Aorta (tissue), 5 donors: ENCODE results near the gene KCNMA1. TPM values are rescaled to one million over a fixed set of nuclear protein-coding genes. Genes with fewer than 3 reads are reported as not detected.

ENCODE experiments used
- ATAC-seq: fragments of 200-7000 bp; cut with Tn5 transposase; one replicate; pipeline ENCODE4 v1.9.1; 2022; ENCODE audit warnings: moderate library complexity; ENCODE audit not compliant: low FRiP score
- DNase-seq, 2 donors: peaks; one replicate each; pipeline ENCODE4 v3.0.0-alpha.2; 2020
- H3K27ac ChIP-seq, 2 donors: one replicate each; pipeline ENCODE4 v1.5.1; 2013; ENCODE audit warnings: low read length in 2 of 2, mild to moderate bottlenecking in 2 of 2, moderate library complexity in 2 of 2, control low read depth in 1 of 2, inconsistent platforms in 1 of 2, low read depth in 1 of 2
- H3K27me3 ChIP-seq, 2 donors: one replicate each; pipeline ENCODE4 v1.6.1; 2013; ENCODE audit warnings: control low read depth in 1 of 2, low read length in 1 of 2, mild to moderate bottlenecking in 1 of 2, moderate library complexity in 1 of 2; ENCODE audit not compliant: insufficient read depth in 2 of 2, control insufficient read depth in 1 of 2
- H3K36me3 ChIP-seq, 2 donors: one replicate each; pipeline ENCODE4 v1.6.1; 2013; ENCODE audit warnings: control low read depth in 1 of 2, low read length in 1 of 2, mild to moderate bottlenecking in 1 of 2; ENCODE audit not compliant: insufficient read depth in 2 of 2, control insufficient read depth in 1 of 2
- H3K4me1 ChIP-seq, 2 donors: one replicate each; pipeline ENCODE4 v1.6.1; 2013; ENCODE audit warnings: low read length in 2 of 2, control low read depth in 1 of 2, mild to moderate bottlenecking in 1 of 2, moderate library complexity in 1 of 2; ENCODE audit not compliant: insufficient read depth in 2 of 2, control insufficient read depth in 1 of 2
- H3K4me3 ChIP-seq, 2 donors: one replicate each; pipeline ENCODE4 v1.5.1; 2013; ENCODE audit warnings: low read length in 2 of 2, control low read depth in 1 of 2, mild to moderate bottlenecking in 1 of 2
- H3K9me3 ChIP-seq: one replicate; pipeline ENCODE4 v1.6.1; 2013; ENCODE audit warnings: mild to moderate bottlenecking, low read length; ENCODE audit not compliant: control insufficient read depth
- WGBS, 2 donors: extraction: QIAGEN DNeasy Blood & Tissue Kit; methylation state at CpG; one replicate each; pipeline ENCODE4 v1.1.7; 2013; 5-methylcytosine and 5-hydroxymethylcytosine counted together
- intact Hi-C, 2 donors: fragments of 100-400 bp; cut with DNase I; formaldehyde crosslinking; loops; one replicate each; pipeline versions ENCODE4 v1.14.2 to v1.15.0; 2022
- polyA plus RNA-seq, 2 donors: library from polyadenylated mRNA; stranded (reverse); fragments of 200-250 nt; gene quantifications; one replicate each; pipeline ENCODE4 v1.2.3, GENCODE V29; 2013
- total RNA-seq, 2 donors: library from RNA; stranded (reverse); fragmentation: NEBNext Ultra II Directional; extraction: Animal tissue kit (Norgen Biotek cat#: 25700); gene quantifications; one replicate each; pipeline ENCODE4 v1.2.1, GENCODE V29; 2021
- donor health status: healthy with polysubstance abuse.
- donor health status: Bipolar disorder and iron deficiency.
- donor health status: DM: no; HTN: no; CAD: no.
- donor health status: DM: no; HTN: no; CAD: no.
- donor health status: DM: yes; HTN: yes; CAD: no.

The KCNMA1 gene
- total and polyA plus RNA-seq, 4 donors, result 36.8 to 163 (median 125) TPM

DNA sequence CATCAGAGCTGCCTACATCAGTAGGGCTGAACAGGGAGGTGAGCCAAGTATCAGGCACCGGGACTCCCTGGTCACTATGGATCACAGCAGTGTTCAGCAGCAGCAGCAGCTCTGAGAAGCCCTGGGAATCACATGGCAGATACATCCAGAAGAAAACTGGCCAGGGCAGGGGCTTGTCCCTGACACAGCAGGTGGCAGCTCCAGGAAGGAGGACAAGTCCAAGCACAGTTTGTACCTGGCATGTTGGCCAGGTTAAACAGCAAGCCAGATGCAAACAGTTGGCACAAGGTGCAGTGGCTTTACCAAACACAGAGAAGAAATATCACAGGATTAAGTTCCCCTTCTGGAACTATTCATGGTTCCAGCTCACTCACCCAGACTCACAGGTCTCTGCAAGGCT lies 139.4 kb downstream of the KCNMA1 start:
- H3K27me3 ChIP-seq, result no peaks in the 10 kb centered on the region
- H3K36me3 ChIP-seq, result no peaks in the 10 kb centered on the region
- H3K4me3 ChIP-seq, result no peak overlapping the region
- 9 to 14% methylated on average over 1 of the region's 1 CpG for WGBS, 2 donors
- peaks cover 0 to 6% of the 10 kb centered on the region in 2 donors for H3K4me1 ChIP-seq
- ATAC-seq (no peak), DNase-seq (no peak)
- H3K27ac ChIP-seq, result peak overlapping the region in 1 of 2 donors; percentile 45
- intact Hi-C loops, result loop anchor here in 1 of 2 donors (10.0 kb wide), 1 partner anchor 323 kb away; no protein-coding TSS in a partner anchor
- no peaks in the 10 kb centered on the region for H3K9me3 ChIP-seq

DNA sequence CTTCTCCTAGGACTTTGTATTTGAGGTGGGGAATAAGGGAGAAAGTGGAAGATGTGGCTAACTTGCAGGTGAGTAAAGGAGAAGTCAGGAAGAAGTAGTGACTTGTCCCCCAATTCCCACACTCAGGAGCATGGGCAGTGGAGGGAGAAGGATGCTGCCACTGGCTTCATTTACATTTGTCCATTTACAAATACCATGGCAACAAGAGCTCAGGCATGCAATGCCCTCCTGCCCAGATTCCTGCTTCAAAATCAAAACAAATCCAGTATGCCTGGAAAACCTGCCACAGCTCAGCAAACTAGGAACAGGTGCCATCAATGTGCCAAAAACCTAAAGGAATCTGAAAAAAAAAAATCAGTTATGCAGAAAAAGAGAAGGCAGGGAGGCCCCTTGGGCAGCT lies 139.9 kb downstream of the KCNMA1 start:
- intact Hi-C loops, result loop anchor here in 1 of 2 donors (10.0 kb wide), 1 partner anchor 323 kb away; no protein-coding TSS in a partner anchor
- H3K4me1 ChIP-seq, result peaks cover 0 to 6% of the 10 kb centered on the region in 2 donors
- ATAC-seq (no peak), DNase-seq (no peak)
- no peak overlapping the region for H3K4me3 ChIP-seq
- H3K27me3 ChIP-seq, result no peaks in the 10 kb centered on the region
- peak overlapping the region in 1 of 2 donors; percentile 45 for H3K27ac ChIP-seq
- H3K36me3 ChIP-seq, result no peaks in the 10 kb centered on the region
- H3K9me3 ChIP-seq, result no peaks in the 10 kb centered on the region

DNA sequence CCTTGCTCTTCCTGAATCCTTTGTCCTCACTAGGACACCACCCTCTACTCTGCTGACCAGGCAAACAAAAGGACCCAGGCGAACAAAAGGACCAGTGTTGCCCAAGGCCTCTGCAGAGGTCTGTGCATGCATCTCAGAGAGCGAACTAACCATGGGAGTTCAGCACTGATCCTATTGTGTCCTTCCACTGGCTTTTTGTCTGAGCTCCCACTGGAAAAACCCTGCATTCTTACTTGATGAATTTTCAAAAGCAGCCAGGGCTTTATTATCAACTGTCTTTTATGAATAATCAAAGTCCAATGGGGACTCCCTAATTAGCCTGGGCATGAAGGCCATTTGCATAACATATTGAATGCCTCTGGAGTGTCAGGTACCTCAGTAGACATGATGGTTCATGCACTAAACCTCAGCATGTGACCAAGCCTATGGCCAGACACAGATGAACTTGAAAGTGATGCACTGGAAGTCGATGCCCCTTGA lies 140.6 kb downstream of the KCNMA1 start:
- no peaks in the 10 kb centered on the region for H3K9me3 ChIP-seq
- peaks cover 0 to 6% of the 10 kb centered on the region in 2 donors for H3K4me1 ChIP-seq
- H3K36me3 ChIP-seq, result no peaks in the 10 kb centered on the region
- peak overlapping the region in 1 of 2 donors; percentile 8 for H3K27ac ChIP-seq
- intact Hi-C loops, result loop anchor here in 1 of 2 donors (10.0 kb wide), 1 partner anchor 322 kb away; no protein-coding TSS in a partner anchor
- 93 to 95% methylated on average over 3 of the region's 3 CpGs for WGBS, 2 donors
- ATAC-seq (no peak), DNase-seq (no peak)
- H3K4me3 ChIP-seq, result no peak overlapping the region
- no peaks in the 10 kb centered on the region for H3K27me3 ChIP-seq

DNA sequence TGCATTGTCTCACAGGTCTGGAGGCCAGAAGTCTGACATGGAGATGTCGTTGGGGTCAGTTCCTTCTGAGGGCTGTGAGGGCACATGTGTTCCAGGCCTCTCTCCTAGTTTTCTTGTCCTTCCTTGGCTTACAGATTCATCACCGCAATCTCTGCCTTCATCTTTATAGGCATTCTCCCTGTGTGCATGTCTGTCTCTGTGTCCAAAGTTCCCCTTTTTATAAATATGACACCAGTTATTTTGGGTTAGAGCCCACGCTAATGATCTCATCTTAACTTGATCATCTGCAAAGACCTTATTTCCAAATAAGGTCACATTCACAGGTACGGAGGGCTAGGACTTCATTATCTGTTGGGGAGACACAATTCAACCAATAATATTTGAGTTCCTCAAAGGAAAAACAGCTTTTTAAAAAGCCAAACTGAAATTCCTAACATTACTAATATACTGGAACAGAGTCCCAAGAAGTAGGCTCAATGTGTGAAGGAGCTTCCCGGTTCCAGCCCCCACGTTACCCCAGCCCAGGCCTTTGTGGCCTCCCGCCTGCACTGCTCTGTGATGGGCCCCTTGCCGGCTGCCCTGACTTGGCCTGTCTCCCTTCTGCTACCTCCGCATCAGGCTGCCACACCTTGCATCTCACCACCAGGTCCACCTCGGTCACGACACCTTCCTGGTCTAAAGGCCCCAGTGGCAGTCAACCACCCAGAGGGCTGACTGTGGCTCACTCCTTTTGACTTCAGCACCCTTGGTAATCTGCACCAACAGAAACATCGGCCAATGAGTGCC lies 142.7 kb downstream of the KCNMA1 start:
- Histone ChIP-seq H3K4me1 (peaks cover 0 to 6% of the 10 kb centered on the region in 2 donors), H3K27me3 (no peaks in the 10 kb centered on the region), H3K27ac (no peak overlapping the region), H3K36me3 (no peaks in the 10 kb centered on the region), H3K9me3 (no peaks in the 10 kb centered on the region), H3K4me3 (no peak overlapping the region)
- intact Hi-C loops, result loop anchor here (5.0 to 10.0 kb wide), 2 partner anchors 103 to 320 kb away; no protein-coding TSS in a partner anchor
- DNase-seq, result no peak
- WGBS, 2 donors, result 80 to 89% methylated on average over 12 of the region's 12 CpGs
- no peak for ATAC-seq

DNA sequence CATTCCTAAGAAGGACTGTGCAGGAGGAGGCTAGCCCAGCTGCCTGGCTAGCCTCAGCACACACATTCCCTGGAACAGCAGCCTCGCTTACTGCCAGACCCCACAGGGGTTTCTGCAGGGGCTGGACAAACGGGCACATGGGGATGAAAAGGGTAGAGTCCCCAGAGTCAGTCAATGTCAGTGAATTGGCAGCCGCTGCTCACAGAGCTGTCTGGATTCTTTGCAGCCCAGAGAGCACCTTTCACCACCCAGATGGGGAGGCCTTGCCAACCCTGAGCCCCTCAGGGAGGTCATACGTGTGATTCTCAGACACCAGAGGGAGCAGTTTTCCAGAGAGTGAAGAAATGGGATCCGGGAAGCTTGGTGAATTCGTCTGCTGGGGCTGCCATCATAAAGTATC lies 143.3 kb downstream of the KCNMA1 start:
- no peaks in the 10 kb centered on the region for H3K36me3 ChIP-seq
- no peak overlapping the region for H3K4me3 ChIP-seq
- intact Hi-C loops, result loop anchor here (5.0 to 10.0 kb wide), 2 partner anchors 102 to 320 kb away; no protein-coding TSS in a partner anchor
- DNase-seq, result no peak
- no peaks in the 10 kb centered on the region for H3K27me3 ChIP-seq
- 33 to 45% methylated on average over 6 of the region's 6 CpGs for WGBS, 2 donors
- H3K9me3 ChIP-seq, result no peaks in the 10 kb centered on the region
- no peak for ATAC-seq
- no peak overlapping the region for H3K27ac ChIP-seq
- H3K4me1 ChIP-seq, result peaks cover 0 to 6% of the 10 kb centered on the region in 2 donors

DNA sequence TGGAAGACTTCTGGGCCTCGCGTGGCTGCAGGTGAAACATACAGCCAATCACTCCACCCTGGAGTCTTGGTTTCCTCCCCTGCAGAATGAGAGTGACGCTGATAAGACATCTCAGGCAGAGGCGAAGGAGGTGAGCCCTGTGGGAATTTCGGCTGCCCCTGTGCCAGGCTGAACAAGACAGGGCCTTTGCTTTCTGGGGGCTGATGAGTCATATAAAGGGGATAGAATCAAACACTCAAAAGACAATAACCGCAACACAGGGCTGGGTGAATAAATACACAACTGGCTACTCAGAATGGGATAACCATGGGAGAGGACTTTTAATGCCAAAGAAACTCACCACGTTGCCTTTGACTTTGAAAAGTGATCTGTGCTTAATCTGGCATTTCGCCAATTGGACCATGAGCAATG lies 143.8 kb downstream of the KCNMA1 start:
- no peak for DNase-seq
- ATAC-seq, result no peak
- peaks cover 0 to 6% of the 10 kb centered on the region in 2 donors for H3K4me1 ChIP-seq
- 75 to 76% methylated on average over 8 of the region's 8 CpGs for WGBS, 2 donors
- H3K36me3 ChIP-seq, result no peaks in the 10 kb centered on the region
- H3K27me3 ChIP-seq, result no peaks in the 10 kb centered on the region
- intact Hi-C loops, result loop anchor here (5.0 to 10.0 kb wide), 2 partner anchors 102 to 319 kb away; no protein-coding TSS in a partner anchor
- H3K4me3 ChIP-seq, result no peak overlapping the region
- no peaks in the 10 kb centered on the region for H3K9me3 ChIP-seq
- H3K27ac ChIP-seq, result no peak overlapping the region

DNA sequence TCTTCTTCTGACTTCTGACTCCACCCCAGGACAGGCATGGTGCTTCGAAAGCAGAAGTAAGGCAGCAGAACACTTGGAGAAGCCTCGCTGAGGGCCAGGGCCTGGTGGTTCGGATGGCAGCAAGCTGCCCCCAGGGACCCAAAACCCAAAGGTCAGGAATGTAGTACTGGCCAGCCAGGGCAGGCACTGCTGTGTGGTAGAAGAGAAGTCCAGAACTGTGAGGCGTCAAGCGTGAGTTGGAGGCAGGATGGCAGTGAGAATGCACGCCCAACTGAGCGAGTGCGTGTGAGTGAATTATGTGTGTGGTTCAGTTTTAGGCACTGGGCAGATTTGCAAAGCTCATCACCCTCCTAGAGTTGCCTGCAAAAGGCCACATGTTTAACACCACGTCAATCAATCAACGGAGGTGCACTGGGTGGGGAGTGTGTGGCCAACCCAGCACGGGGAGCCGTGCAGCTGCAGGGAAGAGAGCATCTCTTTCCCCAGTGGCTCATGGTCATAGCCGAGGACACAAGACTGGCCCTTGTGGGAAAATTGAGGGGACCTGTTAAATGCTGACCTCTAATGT lies 144.3 kb downstream of the KCNMA1 start:
- intact Hi-C loops, result loop anchor here (5.0 to 10.0 kb wide), 2 partner anchors 101 to 319 kb away; no protein-coding TSS in a partner anchor
- H3K27ac ChIP-seq, result no peak overlapping the region
- no peaks in the 10 kb centered on the region for H3K36me3 ChIP-seq
- no peaks in the 10 kb centered on the region for H3K27me3 ChIP-seq
- 79 to 83% methylated on average over 13 of the region's 13 CpGs for WGBS, 2 donors
- no peak for ATAC-seq
- no peak overlapping the region for H3K4me3 ChIP-seq
- no peak for DNase-seq
- H3K9me3 ChIP-seq, result no peaks in the 10 kb centered on the region
- H3K4me1 ChIP-seq, result peaks cover 0 to 5% of the 10 kb centered on the region in 2 donors

DNA sequence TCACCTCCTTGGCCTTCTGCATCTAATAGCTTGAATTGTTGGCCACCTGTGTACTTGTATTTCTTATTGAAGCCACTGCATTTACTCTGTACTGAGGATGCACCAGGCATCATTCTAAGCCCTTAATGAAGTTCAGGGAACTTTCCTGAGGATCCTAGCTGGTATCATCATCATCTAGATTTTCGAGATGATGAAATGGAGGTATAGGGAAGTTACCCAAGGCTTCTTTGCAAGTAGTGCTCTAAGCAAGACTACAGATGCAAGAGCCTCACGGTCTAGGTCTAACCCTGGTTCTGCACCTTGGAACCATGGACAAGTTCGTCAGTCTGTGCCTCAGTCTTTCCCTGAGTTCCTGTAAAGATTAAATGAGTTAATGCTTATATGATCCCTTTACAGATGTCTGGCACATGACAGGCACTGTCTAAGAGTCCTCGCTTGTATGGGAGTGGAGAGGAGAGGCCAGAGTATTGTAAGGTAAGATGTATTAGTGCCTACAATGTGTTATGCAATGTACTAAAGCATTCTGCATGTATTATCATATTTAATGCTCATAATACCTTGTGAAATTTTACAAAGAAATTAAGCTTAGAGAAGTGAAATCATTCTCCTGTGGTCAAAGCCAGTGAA lies 145.1 kb downstream of the KCNMA1 start:
- WGBS, 2 donors, result 85 to 90% methylated on average over 4 of the region's 4 CpGs
- H3K4me3 ChIP-seq, result no peak overlapping the region
- H3K4me1 ChIP-seq, result no peaks in the 10 kb centered on the region
- ATAC-seq, result no peak
- H3K27me3 ChIP-seq, result no peaks in the 10 kb centered on the region
- H3K27ac ChIP-seq, result no peak overlapping the region
- no peaks in the 10 kb centered on the region for H3K9me3 ChIP-seq
- DNase-seq, result no peak
- no peaks in the 10 kb centered on the region for H3K36me3 ChIP-seq
- intact Hi-C loops, result loop anchor here (5.0 to 10.0 kb wide), 2 partner anchors 100 to 318 kb away; no protein-coding TSS in a partner anchor
